H1 (cell line): Measurements from ENCODE around the gene SLC25A51. TPM values are rescaled to one million over a fixed set of nuclear protein-coding genes. Genes with fewer than 3 reads are reported as not detected.

Experiments
- polyA plus RNA-seq, 7 experiments: library from polyadenylated mRNA; depleted of rRNA in 3 of 7; stranded (reverse) in 5 of 7; unstranded in 2 of 7; fragments of >200 nt in 5 of 7; fragments of 200-250 nt in 2 of 7; gene quantifications; 1 replicate in 5 of 7; 2 replicates in 1 of 7; 4 replicates in 1 of 7; pipeline versions ENCODE4 v1.2.1 to v1.2.3, GENCODE V29; 2011 to 2013; ENCODE audit warnings: missing spikeins in 2 of 7, mixed read lengths in 2 of 7
- total RNA-seq: library from RNA; stranded (reverse); fragmentation: NEBNext Ultra II Directional; extraction: Animal tissue kit (Norgen Biotek cat#: 25700); gene quantifications from 2 replicates; pipeline ENCODE4 v1.2.1, GENCODE V29; 2021
- TF ChIP-seq, protein P1 (sequence below): fragments of 300-600 bp; sonication (generic); IDR thresholded peaks from 2 replicates; pipeline ENCODE4 v1.7.1; 2012; ENCODE audit warnings: low read length, moderate library complexity, mild to moderate bottlenecking, inconsistent platforms; ENCODE audit not compliant: insufficient replicate concordance

Gene SLC25A51
- total and polyA plus RNA-seq, 2 of the 8 experiments (the other 6 are each of a cell fraction or from before 2014, with no cell fraction given), result 8.0 to 14.5 TPM

DNA sequence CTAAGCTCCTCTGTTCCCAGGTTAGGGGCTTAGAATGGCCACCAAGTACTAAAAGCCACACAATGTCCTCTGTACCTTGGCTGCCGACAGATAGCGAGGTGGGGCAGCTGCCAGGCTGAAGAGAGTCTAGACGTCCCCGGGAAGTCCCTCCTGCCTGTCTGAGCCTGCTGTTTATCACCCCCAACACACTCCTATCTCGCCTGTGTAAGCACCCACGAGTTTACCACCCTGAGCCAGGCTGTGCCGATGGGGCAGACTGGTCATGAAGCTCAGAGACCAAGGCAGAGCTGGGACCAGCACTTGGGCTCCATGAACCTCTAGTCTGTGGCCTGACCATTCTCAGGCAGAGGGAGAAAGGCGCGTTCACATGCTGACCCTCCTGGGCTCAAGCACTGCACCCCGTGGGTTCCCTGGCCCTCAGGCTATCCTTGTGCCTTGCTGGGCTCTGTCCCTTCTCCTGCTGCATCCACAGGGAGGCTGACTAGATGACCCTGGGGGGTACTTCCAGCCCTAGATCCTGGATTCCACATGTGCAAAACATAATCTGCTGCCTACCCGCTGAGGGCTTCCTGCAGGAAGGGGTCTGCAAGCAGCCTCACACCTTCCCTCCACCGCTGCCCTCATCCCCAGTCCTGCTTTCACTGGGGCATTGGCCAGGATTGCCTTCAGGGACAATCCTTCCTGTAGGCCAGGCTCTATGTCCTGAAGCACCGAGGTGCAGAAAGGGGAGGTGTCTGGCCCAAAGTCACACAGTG, 18.6 kb upstream of the SLC25A51 start (continued):
- TF ChIP-seq, protein P1, sequence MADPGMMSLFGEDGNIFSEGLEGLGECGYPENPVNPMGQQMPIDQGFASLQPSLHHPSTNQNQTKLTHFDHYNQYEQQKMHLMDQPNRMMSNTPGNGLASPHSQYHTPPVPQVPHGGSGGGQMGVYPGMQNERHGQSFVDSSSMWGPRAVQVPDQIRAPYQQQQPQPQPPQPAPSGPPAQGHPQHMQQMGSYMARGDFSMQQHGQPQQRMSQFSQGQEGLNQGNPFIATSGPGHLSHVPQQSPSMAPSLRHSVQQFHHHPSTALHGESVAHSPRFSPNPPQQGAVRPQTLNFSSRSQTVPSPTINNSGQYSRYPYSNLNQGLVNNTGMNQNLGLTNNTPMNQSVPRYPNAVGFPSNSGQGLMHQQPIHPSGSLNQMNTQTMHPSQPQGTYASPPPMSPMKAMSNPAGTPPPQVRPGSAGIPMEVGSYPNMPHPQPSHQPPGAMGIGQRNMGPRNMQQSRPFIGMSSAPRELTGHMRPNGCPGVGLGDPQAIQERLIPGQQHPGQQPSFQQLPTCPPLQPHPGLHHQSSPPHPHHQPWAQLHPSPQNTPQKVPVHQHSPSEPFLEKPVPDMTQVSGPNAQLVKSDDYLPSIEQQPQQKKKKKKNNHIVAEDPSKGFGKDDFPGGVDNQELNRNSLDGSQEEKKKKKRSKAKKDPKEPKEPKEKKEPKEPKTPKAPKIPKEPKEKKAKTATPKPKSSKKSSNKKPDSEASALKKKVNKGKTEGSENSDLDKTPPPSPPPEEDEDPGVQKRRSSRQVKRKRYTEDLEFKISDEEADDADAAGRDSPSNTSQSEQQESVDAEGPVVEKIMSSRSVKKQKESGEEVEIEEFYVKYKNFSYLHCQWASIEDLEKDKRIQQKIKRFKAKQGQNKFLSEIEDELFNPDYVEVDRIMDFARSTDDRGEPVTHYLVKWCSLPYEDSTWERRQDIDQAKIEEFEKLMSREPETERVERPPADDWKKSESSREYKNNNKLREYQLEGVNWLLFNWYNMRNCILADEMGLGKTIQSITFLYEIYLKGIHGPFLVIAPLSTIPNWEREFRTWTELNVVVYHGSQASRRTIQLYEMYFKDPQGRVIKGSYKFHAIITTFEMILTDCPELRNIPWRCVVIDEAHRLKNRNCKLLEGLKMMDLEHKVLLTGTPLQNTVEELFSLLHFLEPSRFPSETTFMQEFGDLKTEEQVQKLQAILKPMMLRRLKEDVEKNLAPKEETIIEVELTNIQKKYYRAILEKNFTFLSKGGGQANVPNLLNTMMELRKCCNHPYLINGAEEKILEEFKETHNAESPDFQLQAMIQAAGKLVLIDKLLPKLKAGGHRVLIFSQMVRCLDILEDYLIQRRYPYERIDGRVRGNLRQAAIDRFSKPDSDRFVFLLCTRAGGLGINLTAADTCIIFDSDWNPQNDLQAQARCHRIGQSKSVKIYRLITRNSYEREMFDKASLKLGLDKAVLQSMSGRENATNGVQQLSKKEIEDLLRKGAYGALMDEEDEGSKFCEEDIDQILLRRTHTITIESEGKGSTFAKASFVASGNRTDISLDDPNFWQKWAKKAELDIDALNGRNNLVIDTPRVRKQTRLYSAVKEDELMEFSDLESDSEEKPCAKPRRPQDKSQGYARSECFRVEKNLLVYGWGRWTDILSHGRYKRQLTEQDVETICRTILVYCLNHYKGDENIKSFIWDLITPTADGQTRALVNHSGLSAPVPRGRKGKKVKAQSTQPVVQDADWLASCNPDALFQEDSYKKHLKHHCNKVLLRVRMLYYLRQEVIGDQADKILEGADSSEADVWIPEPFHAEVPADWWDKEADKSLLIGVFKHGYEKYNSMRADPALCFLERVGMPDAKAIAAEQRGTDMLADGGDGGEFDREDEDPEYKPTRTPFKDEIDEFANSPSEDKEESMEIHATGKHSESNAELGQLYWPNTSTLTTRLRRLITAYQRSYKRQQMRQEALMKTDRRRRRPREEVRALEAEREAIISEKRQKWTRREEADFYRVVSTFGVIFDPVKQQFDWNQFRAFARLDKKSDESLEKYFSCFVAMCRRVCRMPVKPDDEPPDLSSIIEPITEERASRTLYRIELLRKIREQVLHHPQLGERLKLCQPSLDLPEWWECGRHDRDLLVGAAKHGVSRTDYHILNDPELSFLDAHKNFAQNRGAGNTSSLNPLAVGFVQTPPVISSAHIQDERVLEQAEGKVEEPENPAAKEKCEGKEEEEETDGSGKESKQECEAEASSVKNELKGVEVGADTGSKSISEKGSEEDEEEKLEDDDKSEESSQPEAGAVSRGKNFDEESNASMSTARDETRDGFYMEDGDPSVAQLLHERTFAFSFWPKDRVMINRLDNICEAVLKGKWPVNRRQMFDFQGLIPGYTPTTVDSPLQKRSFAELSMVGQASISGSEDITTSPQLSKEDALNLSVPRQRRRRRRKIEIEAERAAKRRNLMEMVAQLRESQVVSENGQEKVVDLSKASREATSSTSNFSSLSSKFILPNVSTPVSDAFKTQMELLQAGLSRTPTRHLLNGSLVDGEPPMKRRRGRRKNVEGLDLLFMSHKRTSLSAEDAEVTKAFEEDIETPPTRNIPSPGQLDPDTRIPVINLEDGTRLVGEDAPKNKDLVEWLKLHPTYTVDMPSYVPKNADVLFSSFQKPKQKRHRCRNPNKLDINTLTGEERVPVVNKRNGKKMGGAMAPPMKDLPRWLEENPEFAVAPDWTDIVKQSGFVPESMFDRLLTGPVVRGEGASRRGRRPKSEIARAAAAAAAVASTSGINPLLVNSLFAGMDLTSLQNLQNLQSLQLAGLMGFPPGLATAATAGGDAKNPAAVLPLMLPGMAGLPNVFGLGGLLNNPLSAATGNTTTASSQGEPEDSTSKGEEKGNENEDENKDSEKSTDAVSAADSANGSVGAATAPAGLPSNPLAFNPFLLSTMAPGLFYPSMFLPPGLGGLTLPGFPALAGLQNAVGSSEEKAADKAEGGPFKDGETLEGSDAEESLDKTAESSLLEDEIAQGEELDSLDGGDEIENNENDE, result no peak
